Immature natural killer cell (primary cell): ENCODE data around the gene ESYT2. TPM values are rescaled to one million over a fixed set of nuclear protein-coding genes. Genes with fewer than 3 reads are reported as not detected.
A peak's percentile ranks its signal among the peaks of the same experiment; 100 is the strongest.
"Not testable (repeated sequence)": the region's sequence is repeated elsewhere in the genome, so short reads cannot be mapped to it uniquely, and the experiment has no call there.

ENCODE experiments used
- DNase-seq, 3 donors: peaks; one replicate each; pipeline ENCODE4 v3.0.0; 2022; ENCODE audit warnings: mixed read lengths in 1 of 3
- H3K27ac Mint-ChIP-seq, 6 donors: one replicate each; pipeline ENCODE4 v1.8.0; 2020; ENCODE audit warnings: mixed read lengths in 6 of 6, mild to moderate bottlenecking in 5 of 6, inconsistent platforms in 4 of 6, moderate library complexity in 3 of 6
- H3K27me3 Mint-ChIP-seq, 3 donors: one replicate each; pipeline ENCODE4 v1.8.0; 2020 to 2021; ENCODE audit warnings: low read depth in 3 of 3, mild to moderate bottlenecking in 3 of 3, mixed read lengths in 3 of 3, moderate library complexity in 3 of 3, inconsistent platforms in 1 of 3
- H3K36me3 Mint-ChIP-seq, 3 donors: one replicate each; pipeline ENCODE4 v1.8.0; 2020; ENCODE audit warnings: mixed read lengths in 3 of 3, inconsistent platforms in 2 of 3, mild to moderate bottlenecking in 2 of 3
- H3K4me1 Mint-ChIP-seq, 2 donors: one replicate each; pipeline ENCODE4 v1.8.0; 2020; ENCODE audit warnings: inconsistent platforms in 2 of 2, mild to moderate bottlenecking in 2 of 2, mixed read lengths in 2 of 2, moderate library complexity in 1 of 2
- H3K4me3 Mint-ChIP-seq, 5 donors: one replicate each; pipeline ENCODE4 v1.8.0; 2020; ENCODE audit warnings: mild to moderate bottlenecking in 5 of 5, mixed read lengths in 5 of 5, inconsistent platforms in 3 of 5, moderate library complexity in 3 of 5
- H3K9me3 Mint-ChIP-seq, 6 donors: one replicate each; pipeline ENCODE4 v1.8.0; 2020; ENCODE audit warnings: mild to moderate bottlenecking in 6 of 6, mixed read lengths in 6 of 6, inconsistent platforms in 4 of 6, moderate library complexity in 3 of 6
- polyA plus RNA-seq, 3 donors: library from polyadenylated mRNA; unstranded; fragments of 300-500 nt; fragmentation: Illumina TruSeq; gene quantifications; one replicate each; pipeline ENCODE4 v1.2.3, GENCODE V29; 2021

ESYT2 gene
- polyA plus RNA-seq, 3 donors from 2014 or later = 70.1 to 95.7 (median 84.0) TPM

DNA sequence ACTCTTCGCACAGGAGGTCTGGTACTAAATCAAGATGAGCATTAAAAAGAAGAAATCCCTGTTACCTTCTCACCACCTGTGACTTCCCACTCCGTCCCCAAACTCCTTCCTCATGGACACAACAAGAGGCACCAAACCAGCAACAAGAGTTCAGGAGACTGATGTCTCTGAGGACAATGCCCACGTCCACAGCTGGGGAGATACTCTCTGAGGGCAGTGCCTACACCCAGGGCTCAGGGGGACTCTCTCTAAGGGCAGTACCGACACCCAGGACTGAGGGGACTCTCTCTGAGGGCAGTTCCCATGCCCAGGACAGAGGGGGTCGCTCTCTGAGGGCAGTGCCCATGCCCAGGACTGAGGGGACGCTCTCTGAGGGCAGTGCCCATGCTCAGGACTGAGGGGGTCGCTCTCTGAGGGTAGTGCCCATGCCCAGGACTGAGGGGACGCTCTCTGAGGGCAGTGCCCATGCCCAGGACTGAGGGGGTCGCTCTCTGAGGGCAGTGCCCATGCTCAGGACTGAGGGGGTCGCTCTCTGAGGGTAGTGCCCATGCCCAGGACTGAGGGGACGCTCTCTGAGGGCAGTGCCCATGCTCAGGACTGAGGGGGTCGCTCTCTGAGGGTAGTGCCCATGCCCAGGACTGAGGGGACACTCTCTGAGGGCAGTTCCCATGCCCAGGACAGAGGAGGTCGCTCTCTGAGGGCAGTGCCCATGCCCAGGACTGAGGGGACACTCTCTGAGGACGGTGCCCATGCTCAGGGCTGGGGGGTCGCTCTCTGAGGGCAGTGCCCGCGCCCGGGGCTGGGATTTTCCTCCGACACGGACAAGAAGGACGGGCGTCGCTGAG lies 125.4 kb downstream of the ESYT2 start:
- H3K4me3 Mint-ChIP-seq = peak overlapping the region; percentile 85 to 88 (median 86)
- DNase-seq, H3K27me3 Mint-ChIP-seq, H3K36me3 Mint-ChIP-seq, H3K9me3 Mint-ChIP-seq: not testable (repeated sequence)
- peaks cover 19 to 20% of the 10 kb centered on the region in 2 donors for H3K4me1 Mint-ChIP-seq
- peak overlapping the region; percentile 48 to 81 (median 64) for H3K27ac Mint-ChIP-seq

DNA sequence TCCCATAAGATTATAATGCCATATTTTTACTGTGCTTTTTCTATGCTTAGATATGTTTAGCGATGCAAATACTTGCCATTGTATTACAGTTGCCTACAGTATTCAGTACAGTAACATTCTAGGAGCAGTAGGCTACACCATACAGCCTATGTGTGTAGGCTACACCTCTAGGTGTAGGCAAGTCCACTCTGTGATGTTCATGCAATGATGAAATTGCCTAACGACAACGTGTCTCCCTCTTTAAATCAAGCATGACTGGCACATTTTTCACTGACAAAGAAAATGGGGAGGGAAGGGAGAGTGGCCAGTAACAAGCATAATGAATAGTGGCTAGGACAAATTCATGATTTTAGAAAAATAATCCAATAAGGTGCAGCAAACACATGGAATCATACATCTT lies 126.4 kb downstream of the ESYT2 start:
- Mint-ChIP-seq H3K27ac (peak overlapping the region in 1 of 6 donors; percentile 46), H3K9me3 (no peaks in the 10 kb centered on the region), H3K4me1 (peaks cover 19 to 20% of the 10 kb centered on the region in 2 donors)

DNA sequence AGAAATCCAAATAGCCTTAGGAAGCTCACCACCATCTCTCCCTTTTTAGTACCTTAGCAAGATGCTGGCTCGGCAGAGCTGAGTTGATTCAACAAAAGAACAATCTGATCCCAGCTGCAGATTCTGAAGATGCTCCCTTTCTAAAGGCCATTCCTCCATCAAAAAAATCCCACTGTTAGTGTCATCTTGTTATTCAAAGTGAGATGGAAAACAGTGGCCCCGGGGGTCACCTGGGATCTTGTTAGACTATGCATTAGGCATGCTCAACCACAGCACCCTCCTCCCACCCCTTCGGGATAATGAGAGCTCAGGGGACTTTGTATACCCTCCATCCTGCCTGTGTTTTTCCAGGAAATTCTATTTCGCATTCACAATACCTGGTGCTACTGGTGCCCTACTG lies 127.1 kb downstream of the ESYT2 start:
- Mint-ChIP-seq H3K4me1 (peaks cover 18 to 19% of the 10 kb centered on the region in 2 donors), H3K4me3 (no peak overlapping the region), H3K27me3 (peaks cover 0 to 4% (median 0%) of the 10 kb centered on the region in 3 donors), H3K9me3 (no peaks in the 10 kb centered on the region), H3K27ac (no peak overlapping the region), H3K36me3 (peaks cover 0 to 7% (median 3%) of the 10 kb centered on the region in 3 donors)
- no peak for DNase-seq

More for the DNA sequence above, 126.4 kb downstream of the ESYT2 start:
- H3K27me3 Mint-ChIP-seq = peaks cover 0 to 4% (median 0%) of the 10 kb centered on the region in 3 donors
- H3K36me3 Mint-ChIP-seq = peaks cover 0 to 7% (median 3%) of the 10 kb centered on the region in 3 donors
- no peak for DNase-seq
- H3K4me3 Mint-ChIP-seq = peak overlapping the region; percentile 14 to 79 (median 44)

DNA sequence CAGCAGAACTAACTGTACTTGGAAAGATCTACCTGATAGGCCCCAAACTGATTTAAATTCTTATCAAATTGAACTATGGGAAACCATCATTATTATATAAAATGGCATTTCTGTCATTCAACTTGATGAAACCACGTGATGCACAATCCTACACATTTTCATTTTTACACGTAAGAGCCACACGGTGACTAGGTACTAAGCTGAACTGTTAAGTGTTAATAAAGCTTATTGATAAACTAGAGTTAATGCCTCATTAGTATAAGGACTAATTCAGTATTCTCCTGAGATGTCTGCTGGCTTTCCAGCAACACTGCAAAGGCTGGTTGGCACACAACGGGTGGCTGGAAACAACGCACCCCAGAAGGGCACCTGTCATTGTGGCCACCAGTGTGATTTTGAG lies 129.3 kb downstream of the ESYT2 start:
- no peak overlapping the region for H3K27ac Mint-ChIP-seq
- peaks cover 18 to 21% of the 10 kb centered on the region in 2 donors for H3K4me1 Mint-ChIP-seq
- no peak overlapping the region for H3K4me3 Mint-ChIP-seq
- H3K36me3 Mint-ChIP-seq = peaks cover 0 to 7% (median 3%) of the 10 kb centered on the region in 3 donors
- H3K27me3 Mint-ChIP-seq = peaks cover 0 to 4% (median 0%) of the 10 kb centered on the region in 3 donors
- DNase-seq = no peak
- no peaks in the 10 kb centered on the region for H3K9me3 Mint-ChIP-seq

DNA sequence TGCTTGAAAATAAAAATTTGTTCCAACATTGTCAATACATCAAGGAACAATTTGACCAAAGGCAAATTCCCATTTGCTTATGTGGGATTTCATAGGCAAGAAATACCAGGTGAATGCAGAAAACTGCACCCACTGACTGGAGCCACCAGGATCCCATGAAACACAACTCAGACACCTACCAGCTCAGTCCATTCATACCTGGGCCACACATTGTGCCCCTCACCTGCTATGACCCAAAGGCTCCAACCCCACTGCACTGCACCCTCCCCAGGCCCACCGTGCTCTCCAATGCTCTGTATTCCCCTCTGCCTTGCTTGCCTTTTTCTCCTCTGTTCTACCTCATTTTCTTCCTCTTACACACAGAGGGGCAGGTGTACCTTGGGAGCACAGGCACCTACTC lies 130.0 kb downstream of the ESYT2 start:
- DNase-seq = no peak
- H3K27ac Mint-ChIP-seq = peak overlapping the region in 4 of 6 donors; percentile 15 to 79 (median 54)
- no peak overlapping the region for H3K4me3 Mint-ChIP-seq
- H3K4me1 Mint-ChIP-seq = peaks cover 18 to 24% of the 10 kb centered on the region in 2 donors
- peaks cover 0 to 1% (median 0%) of the 10 kb centered on the region in 6 donors for H3K9me3 Mint-ChIP-seq
- H3K36me3 Mint-ChIP-seq = peaks cover 0 to 7% (median 3%) of the 10 kb centered on the region in 3 donors
- H3K27me3 Mint-ChIP-seq = no peaks in the 10 kb centered on the region

DNA sequence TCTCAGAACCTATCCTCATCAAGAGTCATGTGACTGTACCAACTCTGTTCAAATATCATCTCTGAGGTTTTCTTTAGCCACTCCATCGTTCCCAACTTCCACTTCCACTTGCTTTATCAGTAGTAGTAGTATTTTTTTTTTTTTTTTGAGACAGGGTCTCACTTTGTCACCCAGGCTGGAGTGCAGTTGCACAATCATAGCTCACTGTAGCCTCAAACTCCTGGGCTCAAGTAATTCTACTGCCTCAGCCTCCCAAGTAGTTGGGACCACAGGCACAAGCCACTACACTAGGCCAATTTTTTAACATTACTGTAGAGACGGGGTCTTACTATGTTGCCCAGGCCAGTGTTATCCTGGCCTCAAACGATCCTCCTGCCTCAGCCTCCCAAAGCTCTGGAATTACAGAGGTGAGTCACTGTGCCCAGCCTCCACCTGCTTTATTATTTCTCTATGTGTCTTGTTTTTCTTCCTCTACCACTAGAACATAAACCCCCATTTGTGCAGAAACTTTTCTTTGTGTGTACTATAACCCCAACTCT lies 130.6 kb downstream of the ESYT2 start:
- peak overlapping the region in 3 of 6 donors; percentile 15 to 79 (median 78) for H3K27ac Mint-ChIP-seq
- H3K4me3 Mint-ChIP-seq = no peak overlapping the region
- peaks cover 18 to 24% of the 10 kb centered on the region in 2 donors for H3K4me1 Mint-ChIP-seq
- no peaks in the 10 kb centered on the region for H3K27me3 Mint-ChIP-seq
- peaks cover 0 to 1% (median 0%) of the 10 kb centered on the region in 6 donors for H3K9me3 Mint-ChIP-seq
- no peak for DNase-seq
- H3K36me3 Mint-ChIP-seq = peaks cover 0 to 7% (median 3%) of the 10 kb centered on the region in 3 donors

DNA sequence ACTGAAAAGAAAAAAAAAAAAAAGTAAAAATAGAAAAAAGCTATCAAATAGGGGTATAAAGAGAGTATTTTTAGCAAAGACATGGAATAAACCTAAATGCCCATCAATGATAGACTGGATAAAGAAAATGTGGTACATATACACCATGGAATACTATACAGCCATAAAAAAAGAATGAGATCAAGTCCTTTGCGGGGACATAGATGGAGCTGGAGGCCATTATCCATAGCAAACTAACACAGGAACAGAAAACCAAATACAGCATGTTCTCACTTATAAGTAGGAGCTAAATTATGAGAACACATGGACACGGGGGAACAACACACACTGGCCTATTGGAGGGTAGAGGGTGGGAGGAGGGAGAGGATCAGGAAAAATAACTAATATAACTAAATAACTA lies 131.7 kb downstream of the ESYT2 start:
- DNase-seq, H3K9me3 Mint-ChIP-seq, H3K27me3 Mint-ChIP-seq, H3K4me3 Mint-ChIP-seq, H3K36me3 Mint-ChIP-seq: not testable (repeated sequence)
- peaks cover 12 to 19% of the 10 kb centered on the region in 2 donors for H3K4me1 Mint-ChIP-seq
- H3K27ac Mint-ChIP-seq = peak overlapping the region in 1 of 6 donors; percentile 26

DNA sequence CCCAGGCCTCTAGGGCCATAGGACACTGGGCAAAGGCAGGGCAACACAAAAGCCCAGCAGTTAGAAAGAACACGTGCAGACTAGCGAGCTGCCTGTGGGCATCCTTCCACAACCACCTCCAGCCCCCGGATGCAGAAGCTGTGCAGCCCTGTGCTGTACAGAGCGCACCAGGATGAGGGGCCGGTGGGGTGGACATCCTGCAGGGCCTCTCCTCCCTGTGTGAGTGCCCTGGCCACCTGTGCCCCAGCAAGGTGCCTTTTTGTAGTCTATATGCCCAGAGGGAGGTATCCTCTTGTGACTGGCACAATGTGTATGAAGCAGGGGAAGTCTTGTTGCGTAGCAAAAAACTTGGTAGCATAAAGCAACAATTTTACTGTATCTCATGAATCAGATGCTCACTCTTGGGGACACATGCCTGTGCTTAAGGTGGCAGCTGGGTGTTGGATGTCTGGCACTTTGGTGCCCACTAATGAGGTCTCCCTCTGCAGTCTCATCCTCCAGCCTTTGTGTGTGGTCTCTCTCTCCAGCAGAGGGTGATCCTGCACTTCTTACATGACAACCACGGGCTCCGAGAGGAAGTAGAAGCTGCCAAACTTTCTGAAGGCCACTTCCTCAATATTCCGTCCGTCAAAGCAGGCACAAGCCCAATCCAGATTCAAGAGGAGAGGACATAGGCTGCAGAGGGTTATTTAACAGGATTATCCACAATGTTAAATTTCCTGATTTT lies 133.4 kb downstream of the ESYT2 start:
- H3K27me3 Mint-ChIP-seq = peaks cover 0 to 1% (median 0%) of the 10 kb centered on the region in 3 donors
- H3K9me3 Mint-ChIP-seq = peaks cover 0 to 1% (median 0%) of the 10 kb centered on the region in 6 donors
- H3K36me3 Mint-ChIP-seq = peaks cover 0 to 4% (median 2%) of the 10 kb centered on the region in 3 donors
- H3K4me3 Mint-ChIP-seq = peak overlapping the region; percentile 37 to 78 (median 55)
- peaks cover 12 to 19% of the 10 kb centered on the region in 2 donors for H3K4me1 Mint-ChIP-seq
- H3K27ac Mint-ChIP-seq = peak overlapping the region; percentile 57 to 91 (median 78)
- DNase-seq = peak; percentile 43 to 72 (median 61)

DNA sequence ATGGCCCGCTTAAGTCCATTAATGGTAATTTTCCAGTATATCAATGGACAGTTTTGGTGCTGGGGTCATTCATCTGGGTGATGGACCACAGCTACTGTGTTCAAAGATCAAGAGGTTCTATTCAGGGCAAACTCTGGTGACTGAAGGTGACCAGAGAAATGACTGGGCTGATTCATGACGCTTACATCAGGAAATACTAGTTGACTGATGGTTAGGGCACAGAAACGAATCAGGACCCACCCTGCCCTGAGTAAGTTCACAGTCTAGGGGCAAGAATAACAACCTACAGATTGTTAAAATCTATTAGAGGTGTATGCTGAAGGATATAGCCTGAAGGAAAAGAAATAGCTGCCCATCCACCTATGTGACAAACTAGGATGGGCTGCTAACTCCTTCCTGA lies 134.3 kb downstream of the ESYT2 start:
- H3K36me3 Mint-ChIP-seq = peaks cover 0 to 4% (median 0%) of the 10 kb centered on the region in 3 donors
- H3K4me3 Mint-ChIP-seq = peak overlapping the region in 1 of 5 donors; percentile 31
- H3K27me3 Mint-ChIP-seq = peaks cover 0 to 1% (median 0%) of the 10 kb centered on the region in 3 donors
- H3K9me3 Mint-ChIP-seq = peaks cover 0 to 1% (median 0%) of the 10 kb centered on the region in 6 donors
- peaks cover 12 to 19% of the 10 kb centered on the region in 2 donors for H3K4me1 Mint-ChIP-seq
- no peak for DNase-seq
- H3K27ac Mint-ChIP-seq = peak overlapping the region in 5 of 6 donors; percentile 18 to 64 (median 58)

DNA sequence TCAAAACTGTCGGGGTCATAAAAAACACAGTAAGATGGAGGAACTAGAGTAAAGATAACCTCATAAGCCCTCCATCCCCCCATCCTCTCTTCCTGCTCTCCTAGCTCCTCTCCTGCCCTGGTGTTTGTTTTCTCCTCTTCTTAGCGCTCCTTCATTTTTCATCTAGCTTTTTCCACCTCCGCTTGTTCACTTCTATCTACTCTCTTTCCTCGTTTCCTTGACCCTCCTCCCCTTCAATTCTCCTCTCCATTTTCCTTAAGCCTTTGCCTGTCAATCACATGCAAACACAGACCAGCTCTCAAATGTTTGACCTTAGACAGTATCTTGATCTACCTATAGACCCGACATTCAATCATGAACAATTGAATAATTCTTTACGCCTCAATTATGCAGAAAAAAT lies 134.7 kb downstream of the ESYT2 start:
- no peak for DNase-seq
- no peak overlapping the region for H3K4me3 Mint-ChIP-seq
- H3K4me1 Mint-ChIP-seq = peaks cover 12 to 19% of the 10 kb centered on the region in 2 donors
- H3K9me3 Mint-ChIP-seq = peaks cover 0 to 1% (median 0%) of the 10 kb centered on the region in 6 donors
- peak overlapping the region in 4 of 6 donors; percentile 0 to 71 (median 36) for H3K27ac Mint-ChIP-seq
- H3K36me3 Mint-ChIP-seq = peaks cover 0 to 4% (median 0%) of the 10 kb centered on the region in 3 donors
- peaks cover 0 to 1% (median 0%) of the 10 kb centered on the region in 3 donors for H3K27me3 Mint-ChIP-seq

DNA sequence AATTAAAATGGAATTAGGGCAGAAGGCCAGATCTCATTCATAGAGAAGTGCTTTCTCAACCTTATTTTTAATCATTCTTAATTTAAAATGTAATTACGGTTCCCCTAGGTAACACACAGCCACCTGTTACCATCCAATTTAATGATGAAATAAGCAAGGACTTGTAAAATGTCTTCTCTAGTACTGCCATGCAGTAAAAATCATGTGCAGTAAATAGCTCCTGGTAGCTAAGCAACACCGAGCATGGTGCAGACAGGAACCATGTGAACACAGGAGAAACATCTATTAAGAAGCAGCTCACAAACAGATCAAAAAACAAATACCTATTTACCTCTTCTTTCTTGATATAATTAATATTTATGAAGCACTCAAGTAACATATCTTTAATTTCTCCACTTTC lies 139.8 kb downstream of the ESYT2 start:
- Mint-ChIP-seq H3K36me3 (peaks cover 0 to 23% (median 9%) of the 10 kb centered on the region in 3 donors), H3K27me3 (peaks cover 0 to 1% (median 0%) of the 10 kb centered on the region in 3 donors), H3K4me3 (no peak overlapping the region), H3K27ac (no peak overlapping the region), H3K4me1 (no peaks in the 10 kb centered on the region), H3K9me3 (no peaks in the 10 kb centered on the region)
- DNase-seq = no peak

DNA sequence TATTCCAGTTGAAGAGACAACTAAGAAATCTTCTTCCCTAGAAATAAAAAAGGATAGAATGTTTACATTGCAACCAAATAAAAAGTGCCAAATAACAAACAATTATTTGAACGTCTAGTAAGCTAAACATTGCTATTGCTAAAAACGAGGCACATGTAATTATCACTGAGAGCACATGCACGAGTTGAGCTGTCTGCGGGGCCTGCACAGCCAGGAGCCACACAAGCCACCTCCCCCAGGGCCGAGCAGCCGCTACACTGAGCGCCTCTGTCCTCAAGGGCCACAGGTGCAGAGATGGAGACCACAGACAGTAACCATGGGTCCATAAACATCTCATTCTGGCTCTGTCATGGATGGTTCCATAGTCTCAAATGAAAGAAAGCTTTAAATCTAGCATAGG lies 141.9 kb downstream of the ESYT2 start:
- Mint-ChIP-seq H3K9me3 (no peaks in the 10 kb centered on the region), H3K27me3 (peaks cover 0 to 1% (median 0%) of the 10 kb centered on the region in 3 donors), H3K36me3 (peaks cover 0 to 29% (median 9%) of the 10 kb centered on the region in 3 donors), H3K27ac (no peak overlapping the region), H3K4me1 (no peaks in the 10 kb centered on the region), H3K4me3 (no peak overlapping the region)
- DNase-seq = no peak

DNA sequence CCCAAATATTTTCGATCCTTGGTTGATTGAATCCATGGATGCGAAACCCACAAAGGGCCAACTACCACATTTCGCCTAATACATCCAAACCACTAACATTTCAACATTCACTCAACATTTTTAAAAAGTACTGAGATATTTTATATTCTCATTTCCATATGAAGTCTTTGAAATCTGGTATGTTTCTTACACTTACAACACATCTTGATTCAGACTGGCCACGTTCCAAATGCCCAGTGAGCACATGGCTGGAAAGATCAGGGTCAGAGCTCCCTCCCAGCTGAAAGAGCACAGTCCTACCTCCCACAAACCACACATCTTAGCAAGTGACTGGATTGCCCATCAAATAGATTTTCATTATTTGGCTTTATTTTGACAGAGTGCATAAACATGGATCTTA lies 143.6 kb downstream of the ESYT2 start:
- no peak overlapping the region for H3K4me3 Mint-ChIP-seq
- H3K27ac Mint-ChIP-seq = no peak overlapping the region
- H3K27me3 Mint-ChIP-seq = no peaks in the 10 kb centered on the region
- DNase-seq = no peak
- H3K4me1 Mint-ChIP-seq = peaks cover 2 to 6% of the 10 kb centered on the region in 2 donors
- H3K9me3 Mint-ChIP-seq = no peaks in the 10 kb centered on the region
- H3K36me3 Mint-ChIP-seq = peaks cover 0 to 30% (median 9%) of the 10 kb centered on the region in 3 donors
